ENCODE results near the gene COL8A1. TPM values are rescaled to one million over a fixed set of nuclear protein-coding genes. Genes with fewer than 3 reads are reported as not detected.
"Not testable (repeated sequence)": the region's sequence is repeated elsewhere in the genome, so short reads cannot be mapped to it uniquely, and the experiment has no call there.

Gene COL8A1
- total RNA-seq, 6 experiments from 2014 or later, result 0.56 to 1.5 (median 0.79) TPM

- Histone ChIP-seq H3K27ac (no peak overlapping the region), H3K9me3 (no peaks in the 10 kb centered on the region), H3K4me3 (no peak overlapping the region), H3K4me1 (no peaks in the 10 kb centered on the region), H3K27me3 (no peaks in the 10 kb centered on the region), H3K36me3 (no peaks in the 10 kb centered on the region)
- DNase-seq, result no peak
- no peak for ATAC-seq
- WGBS (ENCODE audit: insufficient coverage, low coverage, low lambda C conversion rate, missing lambda C conversion rate), result 22% methylated on average over 8 of the region's 8 CpGs
- intact Hi-C loops (cut with DNase I), result no loop called here
- no peak for TF ChIP-seq POLR2A (IDR thresholded peaks at IDR 0.05)
- no peak for TF ChIP-seq CTCF (IDR thresholded peaks at IDR 0.05)
Observed at GRCh38 chr3:99720985-99721632, 82.7 kb downstream of the COL8A1 start.

GRCh38 chr3:99721633-99722007 is 83.2 kb downstream of the COL8A1 start:
- TF ChIP-seq POLR2A (IDR thresholded peaks at IDR 0.05) (no peak), CTCF (IDR thresholded peaks at IDR 0.05) (no peak)
- no peak overlapping the region for H3K4me3 ChIP-seq
- no peaks in the 10 kb centered on the region for H3K27me3 ChIP-seq
- 38% methylated on average over 2 of the region's 2 CpGs for WGBS (ENCODE audit: insufficient coverage, low coverage, low lambda C conversion rate, missing lambda C conversion rate)
- H3K9me3 ChIP-seq, result no peaks in the 10 kb centered on the region
- H3K27ac ChIP-seq, result no peak overlapping the region
- intact Hi-C loops (cut with DNase I), result no loop called here
- no peaks in the 10 kb centered on the region for H3K36me3 ChIP-seq
- no peaks in the 10 kb centered on the region for H3K4me1 ChIP-seq
- DNase-seq, result no peak
- ATAC-seq, result peak in 1 of 4 donors; percentile 41

GRCh38 chr3:99724276-99724675 is 85.9 kb downstream of the COL8A1 start:
- no peak for DNase-seq
- H3K4me3 ChIP-seq, result no peak overlapping the region
- intact Hi-C loops (cut with DNase I), result no loop called here
- TF ChIP-seq POLR2A (IDR thresholded peaks at IDR 0.05) (no peak), CTCF (IDR thresholded peaks at IDR 0.05) (no peak)
- 18% methylated on average over 1 of the region's 1 CpG for WGBS (ENCODE audit: insufficient coverage, low coverage, low lambda C conversion rate, missing lambda C conversion rate)
- no peaks in the 10 kb centered on the region for H3K27me3 ChIP-seq
- no peaks in the 10 kb centered on the region for H3K4me1 ChIP-seq
- no peak overlapping the region for H3K27ac ChIP-seq
- no peaks in the 10 kb centered on the region for H3K9me3 ChIP-seq
- no peak for ATAC-seq
- H3K36me3 ChIP-seq, result no peaks in the 10 kb centered on the region

- no peaks in the 10 kb centered on the region for H3K36me3 ChIP-seq
- H3K27ac ChIP-seq, result no peak overlapping the region
- DNase-seq (no peak), ATAC-seq (no peak)
- no peaks in the 10 kb centered on the region for H3K27me3 ChIP-seq
- H3K4me1 ChIP-seq, result no peaks in the 10 kb centered on the region
- 52% methylated on average over 2 of the region's 2 CpGs for WGBS (ENCODE audit: insufficient coverage, low coverage, low lambda C conversion rate, missing lambda C conversion rate)
- TF ChIP-seq POLR2A (IDR thresholded peaks at IDR 0.05), result no peak
- no peak for TF ChIP-seq CTCF (IDR thresholded peaks at IDR 0.05)
- no peak overlapping the region for H3K4me3 ChIP-seq
- H3K9me3 ChIP-seq, result no peaks in the 10 kb centered on the region
- intact Hi-C loops (cut with DNase I), result no loop called here
Observed at GRCh38 chr3:99730870-99731269, 92.5 kb downstream of the COL8A1 start.

GRCh38 chr3:99731499-99731898 is 93.1 kb downstream of the COL8A1 start:
- Histone ChIP-seq H3K9me3 (no peaks in the 10 kb centered on the region), H3K4me1 (no peaks in the 10 kb centered on the region), H3K4me3 (no peak overlapping the region), H3K27ac (no peak overlapping the region), H3K36me3 (no peaks in the 10 kb centered on the region), H3K27me3 (no peaks in the 10 kb centered on the region)
- intact Hi-C loops (cut with DNase I), result no loop called here
- no peak for DNase-seq
- TF ChIP-seq POLR2A (IDR thresholded peaks at IDR 0.05) (no peak), CTCF (IDR thresholded peaks at IDR 0.05) (no peak)
- WGBS (ENCODE audit: insufficient coverage, low coverage, low lambda C conversion rate, missing lambda C conversion rate), result 19% methylated on average over 1 of the region's 1 CpG
- ATAC-seq, result no peak

GRCh38 chr3:99740371-99740770 is 102.0 kb downstream of the COL8A1 start:
- H3K9me3 ChIP-seq; ATAC-seq; H3K27ac ChIP-seq; DNase-seq; H3K4me1 ChIP-seq; H3K27me3 ChIP-seq; H3K4me3 ChIP-seq; H3K36me3 ChIP-seq; intact Hi-C loops (cut with DNase I): not testable (repeated sequence)
- WGBS (ENCODE audit: insufficient coverage, low coverage, low lambda C conversion rate, missing lambda C conversion rate), result 42% methylated on average over 2 of the region's 2 CpGs
